IPS DF 4.7 (cell line): ENCODE data around the gene CHID1.

Experiments used
- DNase-seq: peaks from one replicate; pipeline ENCODE4 v3.0.0-alpha.2; 2013; ENCODE audit warnings: low spot score; ENCODE audit errors: extremely low read depth

Gene CHID1

GRCh38 chr11:910044-910588 is 494 bp downstream of the CHID1 start:
- no peak for DNase-seq

GRCh38 chr11:909406-909805 is 1.2 kb downstream of the CHID1 start:
- DNase-seq, result no peak

GRCh38 chr11:908273-908672 is 2.3 kb downstream of the CHID1 start:
- no peak for DNase-seq

DNA sequence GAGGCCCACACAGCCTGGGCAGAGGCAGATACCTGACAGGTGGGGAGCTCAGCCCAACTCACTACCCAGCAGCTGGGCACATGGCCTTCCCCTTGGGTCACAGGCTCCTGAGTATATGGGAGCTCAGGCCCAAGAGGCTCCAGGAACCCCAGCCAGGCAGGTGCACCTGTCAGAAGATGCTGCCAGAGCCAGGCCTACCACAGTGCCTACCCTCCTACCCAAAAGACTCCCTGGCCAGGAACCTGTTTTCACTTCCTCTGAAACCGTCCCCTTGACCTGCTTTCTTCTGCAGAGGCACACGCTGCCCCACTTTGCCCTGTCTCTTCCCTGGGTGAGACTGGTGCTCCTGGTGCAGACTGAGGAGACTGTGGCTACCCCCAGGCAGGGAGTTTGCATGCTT is 2.9 kb downstream of the CHID1 start:
- no peak for DNase-seq

- no peak for DNase-seq
Observed at GRCh38 chr11:905952-906351, 4.7 kb downstream of the CHID1 start.

DNA sequence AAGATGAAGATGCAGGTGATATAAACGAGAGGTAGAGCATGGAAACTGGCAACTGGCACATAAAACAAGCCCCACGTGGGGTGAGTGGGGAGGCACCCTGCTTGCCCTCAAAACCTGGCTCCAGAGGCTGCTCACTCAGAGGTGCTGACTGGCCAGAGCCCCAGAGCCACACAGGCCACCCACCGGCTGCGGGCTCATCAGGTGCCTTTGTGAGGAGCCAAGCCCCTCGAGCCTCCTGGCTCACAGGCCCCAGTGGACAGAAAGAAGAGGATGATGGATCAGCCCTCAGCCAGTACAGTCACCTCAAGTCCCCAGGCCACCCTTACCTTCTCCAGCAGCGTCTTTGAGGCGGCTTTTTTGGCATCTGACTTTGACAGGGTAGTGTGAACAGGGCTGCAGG is 6.2 kb downstream of the CHID1 start:
- no peak for DNase-seq

DNA sequence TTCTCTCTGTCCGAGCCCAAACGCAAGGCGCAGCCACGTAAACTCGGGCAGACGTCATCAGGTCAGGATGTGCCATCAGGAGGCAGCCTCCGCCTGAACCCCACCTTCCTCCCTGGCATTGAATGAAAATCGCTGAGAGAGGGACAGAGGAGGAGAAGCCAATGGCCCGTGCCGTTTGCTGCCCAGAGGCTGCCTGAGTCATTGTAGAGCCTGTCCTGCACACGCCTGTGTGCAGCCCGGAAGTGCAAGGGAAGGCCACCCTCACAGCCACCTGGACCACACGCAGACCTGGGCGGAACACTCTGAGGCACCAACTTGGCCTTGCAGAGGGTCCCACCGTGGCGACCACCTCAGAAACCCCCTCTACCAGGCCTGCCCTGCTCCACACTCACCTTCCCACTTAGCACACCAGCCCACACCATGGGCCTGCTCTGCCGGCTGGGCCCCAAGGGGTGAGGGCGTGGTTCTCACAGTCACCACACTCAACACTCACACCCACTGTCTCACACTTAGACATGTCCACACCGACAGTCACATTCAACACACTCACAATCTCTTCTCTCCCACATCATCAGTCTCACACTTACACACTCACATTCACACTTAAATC is 9.1 kb downstream of the CHID1 start:
- no peak for DNase-seq

GRCh38 chr11:900545-900944 is 10.1 kb downstream of the CHID1 start:
- DNase-seq, result no peak

DNA sequence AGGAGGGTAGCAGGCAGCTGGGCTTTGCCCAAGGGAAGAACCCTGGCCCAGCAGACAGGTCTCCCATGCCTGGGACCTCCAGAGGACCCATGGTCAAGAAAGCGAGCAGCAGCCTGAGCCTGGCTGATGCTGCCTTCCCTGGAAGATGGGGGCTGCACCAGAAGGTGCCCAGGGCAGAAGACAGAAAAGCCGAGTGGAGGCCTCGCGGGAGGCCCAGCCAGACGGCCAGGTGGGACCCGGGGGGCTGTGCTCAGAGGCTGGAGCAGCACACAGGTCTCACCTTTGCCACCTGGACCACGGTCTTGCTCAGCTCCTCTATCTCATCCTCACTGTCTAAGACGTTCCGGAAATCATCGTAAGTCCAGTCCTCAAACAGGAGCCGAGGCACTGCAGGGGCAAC is 10.9 kb downstream of the CHID1 start:
- no peak for DNase-seq

- DNase-seq, result no peak
Observed at GRCh38 chr11:898540-899190, 11.9 kb downstream of the CHID1 start.

- no peak for DNase-seq
Observed at GRCh38 chr11:898143-898511, 12.5 kb downstream of the CHID1 start.

GRCh38 chr11:897253-898142 is 13.1 kb downstream of the CHID1 start:
- DNase-seq, result no peak

DNA sequence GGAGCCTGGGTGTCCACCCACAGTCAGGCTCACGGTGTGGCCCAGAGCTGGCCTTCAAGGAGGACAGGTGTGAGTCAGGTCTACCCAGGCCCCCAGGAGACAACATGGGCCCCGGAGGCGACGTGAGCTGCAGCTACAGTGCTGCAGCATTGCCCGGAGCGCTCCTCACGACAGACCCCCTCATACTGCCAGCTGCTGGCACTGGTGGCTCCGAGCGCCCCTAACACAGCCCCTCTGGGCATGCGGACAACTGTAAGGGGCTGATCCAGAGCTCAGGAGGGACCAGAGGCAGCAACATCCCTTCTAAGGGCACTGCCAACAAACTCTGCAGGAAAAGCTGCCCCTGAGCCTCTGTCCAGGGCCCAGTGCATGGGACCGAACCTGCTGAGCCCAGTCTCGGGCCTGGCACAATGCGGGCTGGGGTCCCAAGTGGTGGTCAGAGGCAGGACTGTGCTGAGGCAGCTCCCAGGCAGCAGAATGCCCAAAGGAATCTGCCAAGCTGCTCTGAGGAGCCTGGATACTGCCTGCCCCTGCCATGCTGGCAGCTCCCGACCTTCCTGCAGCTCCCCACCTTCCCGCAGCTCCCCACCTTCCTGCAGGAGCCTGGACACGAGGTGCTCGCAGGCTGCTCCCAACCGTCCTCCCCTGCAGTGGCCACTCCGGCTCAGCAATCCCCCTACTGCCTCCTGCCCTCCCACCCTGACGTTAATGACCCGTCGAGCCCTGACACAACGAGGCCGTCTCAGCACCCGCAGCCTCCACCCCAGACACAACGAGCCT is 15.1 kb downstream of the CHID1 start:
- no peak for DNase-seq

- DNase-seq, result no peak
Observed at GRCh38 chr11:894575-895201, 15.9 kb downstream of the CHID1 start.

DNA sequence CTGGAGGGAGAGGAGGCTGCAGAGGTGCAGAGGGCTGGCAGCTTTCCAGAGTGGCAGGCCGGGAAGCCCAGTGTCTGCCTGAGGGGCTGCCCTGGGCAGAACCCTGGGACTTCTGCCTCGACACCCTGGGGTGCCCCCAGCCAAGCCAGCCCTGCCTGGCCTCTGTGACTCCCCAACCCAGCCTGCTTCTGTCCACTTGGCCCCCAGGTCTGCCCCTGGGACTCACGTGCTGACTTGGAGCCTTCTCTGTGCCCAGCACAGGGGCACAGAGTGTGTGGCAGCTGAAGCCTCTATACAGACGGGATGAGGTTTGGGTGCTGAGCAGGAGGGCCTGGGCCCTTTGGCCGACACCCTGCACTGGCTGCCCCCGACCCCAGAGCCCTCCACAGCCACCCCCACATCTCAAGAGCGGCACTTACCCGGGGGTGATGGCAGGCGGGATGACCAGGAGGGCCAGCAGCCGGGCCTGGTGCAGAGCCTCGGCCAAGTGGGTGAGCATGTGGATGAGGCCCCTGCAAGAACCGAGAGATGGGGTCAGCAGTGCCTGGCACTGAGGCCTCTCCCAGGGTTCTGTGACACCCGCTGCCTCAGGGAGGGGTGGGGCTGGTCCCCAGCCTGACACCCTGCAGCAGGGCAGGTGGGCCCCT is 17.5 kb downstream of the CHID1 start:
- DNase-seq, result no peak

DNA sequence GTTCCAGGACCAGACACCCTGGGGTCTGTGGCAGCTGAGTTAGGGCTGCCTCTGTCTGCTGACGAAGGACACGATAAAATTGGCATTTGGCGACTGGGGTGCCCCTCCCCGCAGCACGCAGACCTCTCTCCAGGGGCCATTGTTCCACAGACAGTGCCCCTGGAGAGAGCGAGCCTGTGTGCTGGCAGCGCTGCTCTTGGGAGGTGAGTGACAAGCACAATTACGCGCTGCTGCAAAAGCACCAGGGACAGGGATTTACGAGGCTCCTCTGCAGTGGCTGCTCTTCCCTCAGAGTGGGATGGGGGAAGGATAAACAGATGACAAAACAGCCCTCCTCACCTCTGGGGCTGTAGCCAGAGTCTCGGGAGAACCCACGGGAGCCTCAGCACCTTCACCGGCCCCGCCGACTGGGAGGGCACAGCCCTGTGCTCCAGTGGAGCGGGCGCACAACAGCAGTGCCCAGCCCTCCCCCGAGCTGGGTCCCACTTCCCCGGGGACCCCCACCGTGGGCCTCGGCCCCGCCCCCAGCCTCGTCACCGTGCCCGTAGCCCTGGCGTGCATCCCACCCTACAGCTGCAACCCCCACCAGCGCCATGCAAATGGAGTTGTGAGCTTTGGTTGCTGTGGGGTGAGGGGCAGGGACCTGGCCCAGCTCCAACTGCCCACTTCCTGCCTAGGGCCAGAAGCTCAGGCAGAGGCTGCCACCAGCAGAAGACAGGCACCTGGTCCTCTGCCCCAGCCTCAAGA is 19.6 kb downstream of the CHID1 start:
- no peak for DNase-seq

DNA sequence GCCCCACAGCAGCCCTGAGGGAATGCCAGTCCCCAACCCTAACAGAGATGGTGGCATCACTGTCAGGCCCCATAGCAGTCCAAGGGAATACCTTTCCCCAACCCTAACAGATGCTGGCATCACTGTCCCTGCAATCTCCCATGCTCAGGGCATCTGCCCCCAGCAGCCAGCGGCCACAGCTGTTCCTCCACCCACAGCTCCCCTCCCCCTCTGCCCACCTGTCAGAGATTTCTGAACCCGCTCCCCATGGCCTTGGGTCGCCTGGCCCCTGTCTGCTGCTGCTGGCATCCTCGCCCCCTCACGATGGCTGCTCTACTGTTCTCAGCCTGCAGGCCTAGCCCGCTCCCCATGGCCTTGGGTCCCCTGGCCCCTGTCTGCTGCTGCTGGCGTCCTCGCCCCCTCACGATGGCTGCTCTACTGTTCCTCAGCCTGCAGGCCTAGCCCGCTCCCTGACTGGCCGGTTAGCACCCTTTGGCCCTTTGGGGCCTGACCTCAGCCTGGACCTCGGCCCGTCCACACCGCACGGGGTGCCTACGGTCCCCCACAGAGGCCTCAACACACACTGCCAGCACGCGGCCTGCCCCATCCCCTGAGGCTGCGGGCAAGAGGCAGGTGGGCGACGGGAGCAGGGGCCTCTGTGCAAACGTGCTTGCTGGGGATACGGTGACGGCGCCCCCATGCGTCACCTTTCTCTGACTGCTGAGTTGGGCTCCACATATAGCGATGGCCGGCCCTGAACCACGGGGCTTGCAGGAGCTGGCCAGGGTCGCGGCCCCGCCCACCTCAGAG is 20.7 kb downstream of the CHID1 start:
- DNase-seq, result no peak

- no peak for DNase-seq
Observed at GRCh38 chr11:889257-889656, 21.4 kb downstream of the CHID1 start.
